Measurements from ENCODE around the gene PCDH9. TPM values are rescaled to one million over a fixed set of nuclear protein-coding genes. Genes with fewer than 3 reads are reported as not detected.

PCDH9 gene
- total and polyA plus RNA-seq, 2 of the 13 experiments (the other 11 are each of a cell fraction or from before 2014, with no cell fraction given) = 0.09 TPM; not detected in 1

DNA sequence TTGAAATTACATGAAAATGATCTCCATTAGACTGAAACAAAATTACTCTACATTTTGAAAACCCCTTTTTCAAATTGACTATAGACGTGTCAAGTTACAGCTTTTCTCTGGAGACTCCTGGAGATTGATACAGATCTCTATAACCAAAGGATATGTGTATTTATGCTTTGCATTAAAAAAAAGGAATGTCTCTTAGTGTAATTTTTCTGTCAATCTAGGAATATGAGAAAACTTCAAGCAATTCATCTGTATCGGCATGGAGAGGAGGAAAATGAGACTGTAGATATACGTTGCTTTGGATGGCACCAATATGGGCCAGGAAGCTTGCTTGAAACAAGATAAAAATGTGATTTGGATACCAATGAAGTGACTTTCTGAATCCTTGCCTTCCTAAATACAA, 286.6 kb downstream of the PCDH9 start (continued):
- TF ChIP-seq MED13 (CRISPR knock-in tag; IDR thresholded peaks at IDR 0.05) (no peak), ZNF879 (CRISPR knock-in tag; IDR thresholded peaks at IDR 0.05) (no peak), MEIS1 (CRISPR knock-in tag; IDR thresholded peaks at IDR 0.05; ENCODE audit: borderline replicate concordance) (no peak)

DNA sequence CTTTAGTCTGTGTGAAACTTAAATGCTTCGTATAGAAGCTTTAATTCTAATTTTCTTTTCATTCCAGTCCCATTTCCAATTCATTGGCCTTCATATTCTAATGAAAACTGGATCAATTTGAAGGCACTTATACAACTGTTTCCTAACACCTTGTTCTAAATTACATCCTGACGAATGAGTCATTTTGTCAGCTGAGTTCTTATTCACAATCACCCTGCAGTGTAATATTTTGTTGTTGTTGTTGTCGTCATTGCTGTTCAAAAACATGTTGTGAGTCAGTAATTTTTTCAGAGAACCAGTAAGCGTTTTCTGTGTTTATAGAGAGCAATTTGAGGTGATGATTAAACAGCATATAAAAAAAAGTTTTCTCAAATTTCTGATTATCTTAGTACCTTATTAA, 290.0 kb downstream of the PCDH9 start:
- 2% methylated on average over 4 of the region's 4 CpGs for WGBS (ENCODE audit: low lambda C conversion rate)
- ChIA-PET POLR2A (no interaction called here), CTCF (ENCODE audit: low intra/inter-chr PET ratio, low total read pairs) (no interaction called here)
- no peaks in the 10 kb centered on the region for H3K9me3 ChIP-seq (ENCODE audit: low read length)
- no peak for DNase-seq (ENCODE audit: low spot score)
- 0 out of 2 replicates have a peak, but pooled peaks have one; percentile 29 for TF ChIP-seq CREB1 (IDR thresholded peaks at IDR 0.05)
- TF ChIP-seq CREB1 (CRISPR knock-in tag; IDR thresholded peaks at IDR 0.05) = no peak
- TF ChIP-seq TOPORS (CRISPR knock-in tag; IDR thresholded peaks at IDR 0.05) = no peak
- BruUV-seq (replicated peaks) = no TSS peak
- intact Hi-C loops (cut with micrococcal nuclease; ENCODE audit: unreplicated experiment) (no loop called here), in situ Hi-C loops (cut with HindIII; ENCODE audit: extremely low pct_ligation_motif_present, low pct_unique_long_range_greater_than_20kb) (no loop called here)
- no peaks in the 10 kb centered on the region for H4K20me1 ChIP-seq (ENCODE audit: insufficient read depth, low read length)
- H3K27me3 ChIP-seq (ENCODE audit: control insufficient read depth in 1 of 2, insufficient read depth in 2 of 2, low read length in 2 of 2) = no peaks in the 10 kb centered on the region
- no peaks in the 10 kb centered on the region for H3K79me2 ChIP-seq (ENCODE audit: insufficient read depth, low read length)
- H3K9ac ChIP-seq (ENCODE audit: insufficient read depth, low read depth, low read length) = no peak overlapping the region
- no peak overlapping the region for H3K27ac ChIP-seq (ENCODE audit: extremely low read length, insufficient read depth, low read length)
- H3K4me2 ChIP-seq (ENCODE audit: low read depth, low read length) = no peak overlapping the region
- no peak for ATAC-seq
- no peak overlapping the region for H2AFZ ChIP-seq (ENCODE audit: low read length)
- H3K4me1 ChIP-seq (ENCODE audit: insufficient read depth, low read length) = no peaks in the 10 kb centered on the region
- no peak for FAIRE-seq
- H3K36me3 ChIP-seq (replicated peaks in 1 of 2; ENCODE audit: control insufficient read depth in 1 of 2, insufficient read depth in 2 of 2, low read length in 2 of 2) = no peaks in the 10 kb centered on the region
- no peak overlapping the region for H3K4me3 ChIP-seq (replicated peaks in 1 of 3; ENCODE audit: insufficient read depth in 1 of 3, low read depth in 2 of 3, low read length in 3 of 3)

- no peak overlapping the region for H3K9ac ChIP-seq (ENCODE audit: insufficient read depth, low read depth, low read length)
- no peaks in the 10 kb centered on the region for H3K79me2 ChIP-seq (ENCODE audit: insufficient read depth, low read length)
- H3K9me3 ChIP-seq (ENCODE audit: low read length) = no peaks in the 10 kb centered on the region
- no peaks in the 10 kb centered on the region for H3K4me1 ChIP-seq (ENCODE audit: insufficient read depth, low read length)
- no peak for TF ChIP-seq NFATC3 (CRISPR knock-in tag; IDR thresholded peaks at IDR 0.05)
- no peak overlapping the region for H3K27ac ChIP-seq (ENCODE audit: extremely low read length, insufficient read depth, low read length)
- ATAC-seq (no peak), FAIRE-seq (no peak), DNase-seq (ENCODE audit: low spot score) (no peak)
- CTCF ChIA-PET (ENCODE audit: low intra/inter-chr PET ratio, low total read pairs) = no interaction called here
- POLR2A ChIA-PET = no interaction called here
- no TSS peak for BruUV-seq (replicated peaks)
- intact Hi-C loops (cut with micrococcal nuclease; ENCODE audit: unreplicated experiment) = no loop called here
- 17% methylated on average over 5 of the region's 5 CpGs for WGBS (ENCODE audit: low lambda C conversion rate)
- H3K4me3 ChIP-seq (replicated peaks in 1 of 3; ENCODE audit: insufficient read depth in 1 of 3, low read depth in 2 of 3, low read length in 3 of 3) = no peak overlapping the region
- in situ Hi-C loops (cut with HindIII; ENCODE audit: extremely low pct_ligation_motif_present, low pct_unique_long_range_greater_than_20kb) = no loop called here
- no peak overlapping the region for H2AFZ ChIP-seq (ENCODE audit: low read length)
- H3K36me3 ChIP-seq (replicated peaks in 1 of 2; ENCODE audit: control insufficient read depth in 1 of 2, insufficient read depth in 2 of 2, low read length in 2 of 2) = no peaks in the 10 kb centered on the region
- no peak overlapping the region for H3K4me2 ChIP-seq (ENCODE audit: low read depth, low read length)
- H4K20me1 ChIP-seq (ENCODE audit: insufficient read depth, low read length) = no peaks in the 10 kb centered on the region
- H3K27me3 ChIP-seq (ENCODE audit: control insufficient read depth in 1 of 2, insufficient read depth in 2 of 2, low read length in 2 of 2) = no peaks in the 10 kb centered on the region
Observed at GRCh38 chr13:66937423-66937822, 292.7 kb downstream of the PCDH9 start.
